ENCODE measurements around the gene MYOG. TPM values are rescaled to one million over a fixed set of nuclear protein-coding genes. Genes with fewer than 3 reads are reported as not detected.

Gene MYOG
- total RNA-seq, 1 experiment from 2014 or later = not detected

Other genes with a start within 250 kb of the MYOG start
- 6.4 and 7.5 TPM in 2 replicates for gene RABIF, start 196.9 kb downstream of the MYOG start, total RNA-seq (2014; rRNA removed; shearing (Covaris generic))
- 24.4 and 25.9 TPM in 2 replicates for gene KLHL12, start 158.8 kb downstream of the MYOG start, total RNA-seq (2014; rRNA removed; shearing (Covaris generic))
- 115 and 122 TPM in 2 replicates for gene ADIPOR1, start 127.7 kb downstream of the MYOG start, total RNA-seq (2014; rRNA removed; shearing (Covaris generic))
- gene CYB5R1, start 118.8 kb downstream of the MYOG start, total RNA-seq (2014; rRNA removed; shearing (Covaris generic)) = 38.8 and 42.4 TPM in 2 replicates
- gene TMEM183A, start 78.6 kb downstream of the MYOG start, total RNA-seq (2014; rRNA removed; shearing (Covaris generic)) = 82.8 and 82.9 TPM in 2 replicates
- 0.27 and 1.1 TPM in 2 replicates for gene PPFIA4, start 59.5 kb downstream of the MYOG start, total RNA-seq (2014; rRNA removed; shearing (Covaris generic))
- 0.47 and 0.58 TPM in 2 replicates for gene ADORA1, start 41.7 kb upstream of the MYOG start, total RNA-seq (2014; rRNA removed; shearing (Covaris generic))
- gene MYBPH, start 89.8 kb upstream of the MYOG start, total RNA-seq (2014; rRNA removed; shearing (Covaris generic)) = not detected in 2 replicates
- not detected in 2 replicates for gene CHI3L1, start 100.7 kb upstream of the MYOG start, total RNA-seq (2014; rRNA removed; shearing (Covaris generic))
- gene CHIT1, start 143.7 kb upstream of the MYOG start, total RNA-seq (2014; rRNA removed; shearing (Covaris generic)) = not detected in 2 replicates
- gene BTG2, start 219.5 kb upstream of the MYOG start, total RNA-seq (2014; rRNA removed; shearing (Covaris generic)) = 11.2 and 11.7 TPM in 2 replicates